GM21390 (cell line): ENCODE results near the gene PHOX2B.
"Not testable (repeated sequence)": the region's sequence is repeated elsewhere in the genome, so short reads cannot be mapped to it uniquely, and the experiment has no call there.

Experiments
- ATAC-seq: cut with Tn5 transposase; IDR thresholded peaks from one replicate; pipeline ENCODE4 v1.9.1; 2021; ENCODE audit not compliant: unreplicated experiment

The PHOX2B gene

DNA sequence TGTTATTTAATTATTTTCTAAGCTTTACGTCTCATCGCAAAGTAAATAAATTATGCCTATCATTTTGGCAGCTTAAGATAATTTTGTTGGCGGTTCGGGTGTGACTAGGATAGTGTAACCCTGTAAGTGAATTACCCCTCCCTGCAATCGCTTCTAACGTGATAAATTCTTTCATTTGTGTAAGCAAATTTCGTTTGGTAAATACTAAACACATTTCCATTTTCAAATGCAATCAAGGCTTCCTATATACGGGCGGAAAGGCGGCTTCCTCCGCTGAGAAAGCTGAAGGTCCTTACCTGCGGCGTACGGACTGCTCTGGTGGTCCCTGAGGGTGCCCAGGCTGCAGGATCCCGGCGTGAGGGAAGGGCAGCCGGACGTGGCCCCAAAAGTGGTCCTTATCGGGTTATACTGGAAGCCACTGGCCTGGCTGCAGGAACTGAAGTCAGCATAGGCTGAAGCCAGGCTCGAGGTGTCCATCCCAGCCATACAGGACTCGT lies 403 bp downstream of the PHOX2B start:
- ATAC-seq: no peak

GRCh38 chr4:41747230-41748055 lies 1.1 kb downstream of the PHOX2B start:
- no peak for ATAC-seq

DNA sequence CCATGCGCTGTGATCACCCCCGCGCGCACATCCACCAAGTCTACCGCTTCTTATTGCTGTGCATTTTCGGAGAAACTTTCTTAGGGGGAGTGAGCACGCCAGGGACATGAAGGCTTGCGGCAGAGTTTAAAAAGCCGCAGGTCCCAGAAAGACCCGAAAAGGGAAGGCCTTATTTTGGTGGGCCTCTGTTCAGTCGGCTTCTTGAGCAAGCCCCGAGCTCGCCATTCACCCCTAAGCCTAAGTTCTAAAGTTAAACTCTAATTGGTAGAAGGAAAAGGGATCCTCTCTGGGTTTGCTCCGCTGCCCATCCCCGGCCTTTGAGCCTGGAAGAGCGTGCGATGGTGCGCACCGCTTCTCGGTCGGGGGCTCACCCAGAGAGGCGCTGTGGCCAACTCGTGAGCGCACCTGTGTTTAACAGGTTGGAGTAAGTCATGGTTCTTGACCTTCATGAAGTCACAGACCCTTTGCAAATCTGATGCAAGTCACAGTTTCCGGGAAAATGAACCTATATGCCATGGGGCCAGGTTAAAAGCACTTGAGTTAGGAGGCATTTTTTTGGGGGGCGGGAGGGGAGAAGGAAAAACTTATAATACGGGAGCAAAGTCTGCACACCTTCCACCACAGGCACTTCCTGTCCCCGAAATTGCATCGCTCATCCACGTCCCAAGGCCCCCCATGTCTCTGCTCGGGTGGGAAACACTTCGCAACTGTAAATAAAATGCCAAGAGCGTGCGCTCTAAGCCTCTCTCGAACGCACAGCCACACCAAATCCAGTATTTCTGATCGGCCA lies 1.9 kb downstream of the PHOX2B start:
- no peak for ATAC-seq

GRCh38 chr4:41746025-41746439 lies 2.5 kb downstream of the PHOX2B start:
- no peak for ATAC-seq

DNA sequence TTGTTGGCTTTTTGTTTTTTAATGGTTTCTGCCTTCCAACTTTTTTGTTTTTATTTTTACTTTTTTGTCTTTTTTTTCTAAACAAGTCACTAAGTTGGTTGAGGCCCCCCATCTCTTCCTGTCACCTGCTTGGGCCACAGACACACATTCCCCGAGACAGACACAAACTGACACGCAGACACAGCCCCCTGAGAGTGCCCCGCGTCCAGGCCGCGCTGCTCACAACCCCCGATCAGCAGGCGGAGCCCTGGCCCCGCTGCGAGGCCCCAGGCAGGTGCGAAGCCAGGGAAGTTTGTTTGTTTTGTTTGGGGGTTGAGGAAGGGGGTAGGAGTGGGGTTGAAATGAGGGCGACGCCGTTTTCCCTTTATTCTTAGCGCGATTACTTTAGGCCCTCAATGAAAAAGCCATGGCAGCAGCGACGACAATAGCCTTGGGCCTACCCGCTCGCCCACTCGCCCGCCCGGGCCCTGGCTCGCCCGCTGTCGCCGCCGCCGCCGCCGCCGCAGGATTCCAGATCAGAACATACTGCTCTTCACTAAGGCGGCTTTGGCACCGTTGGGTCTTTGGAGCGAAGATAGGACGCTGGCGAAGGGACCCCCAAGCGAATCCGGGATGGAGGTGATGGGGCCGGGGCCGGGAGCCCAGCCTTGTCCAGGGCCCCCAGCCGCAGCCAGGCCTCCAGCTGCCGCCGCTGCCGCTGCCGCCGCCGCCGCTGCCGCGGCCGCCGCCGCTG lies 3.1 kb downstream of the PHOX2B start:
- no peak for ATAC-seq

- no peak for ATAC-seq
Measured at GRCh38 chr4:41744572-41745291, 3.8 kb downstream of the PHOX2B start.

GRCh38 chr4:41741354-41741753 lies 7.2 kb downstream of the PHOX2B start:
- ATAC-seq: no peak

DNA sequence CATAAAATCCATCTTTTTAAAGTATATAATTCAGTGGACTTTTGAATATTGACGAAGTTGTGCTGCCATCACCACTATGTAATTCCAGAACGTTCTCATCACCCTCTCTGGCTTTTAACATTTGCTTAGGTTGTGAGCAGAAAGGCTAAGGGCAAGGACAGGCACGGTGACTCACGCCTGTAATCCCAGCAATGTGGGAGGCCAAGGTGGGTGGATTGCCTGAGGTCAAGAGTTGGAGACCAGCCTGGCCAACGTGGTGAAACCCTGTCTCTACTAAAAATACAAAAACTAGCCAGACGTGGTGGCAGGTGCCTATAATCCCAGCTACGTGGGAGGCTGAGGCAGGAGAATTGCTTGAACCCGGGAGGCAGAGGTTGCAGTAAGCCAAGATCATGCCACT lies 11.0 kb downstream of the PHOX2B start:
- not testable (repeated sequence) for ATAC-seq

- ATAC-seq: no peak
Measured at GRCh38 chr4:41734371-41734770, 14.2 kb downstream of the PHOX2B start.

DNA sequence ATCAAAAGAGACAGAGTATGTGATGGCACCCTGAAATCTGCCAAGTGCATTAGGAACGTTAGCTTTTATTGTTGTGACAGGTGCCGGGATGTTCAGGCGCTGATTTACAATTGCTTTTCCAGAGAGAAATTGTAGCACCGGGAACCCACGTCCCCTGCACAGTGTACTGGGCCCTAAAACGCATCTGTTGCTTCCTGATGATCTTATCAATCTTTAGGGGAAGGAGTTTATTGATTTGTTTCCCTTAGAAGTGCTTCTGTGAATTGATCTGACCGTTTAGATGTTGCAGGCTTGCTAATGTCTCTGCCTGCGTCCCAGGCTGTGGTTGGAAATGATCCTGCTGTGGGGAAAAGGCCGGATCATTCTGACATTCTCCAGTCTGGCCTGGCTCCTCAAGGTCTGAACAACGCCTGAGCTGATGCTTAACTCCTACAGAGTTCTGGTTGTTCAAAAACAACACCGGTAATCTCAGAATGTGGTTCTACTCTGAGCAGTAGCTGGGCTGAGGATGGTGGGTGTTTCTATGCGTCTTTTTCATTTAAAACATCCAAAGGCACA lies 16.9 kb downstream of the PHOX2B start:
- ATAC-seq: no peak

GRCh38 chr4:41728573-41728913 lies 20.0 kb downstream of the PHOX2B start:
- no peak for ATAC-seq

GRCh38 chr4:41727861-41728572 lies 20.5 kb downstream of the PHOX2B start:
- no peak for ATAC-seq

DNA sequence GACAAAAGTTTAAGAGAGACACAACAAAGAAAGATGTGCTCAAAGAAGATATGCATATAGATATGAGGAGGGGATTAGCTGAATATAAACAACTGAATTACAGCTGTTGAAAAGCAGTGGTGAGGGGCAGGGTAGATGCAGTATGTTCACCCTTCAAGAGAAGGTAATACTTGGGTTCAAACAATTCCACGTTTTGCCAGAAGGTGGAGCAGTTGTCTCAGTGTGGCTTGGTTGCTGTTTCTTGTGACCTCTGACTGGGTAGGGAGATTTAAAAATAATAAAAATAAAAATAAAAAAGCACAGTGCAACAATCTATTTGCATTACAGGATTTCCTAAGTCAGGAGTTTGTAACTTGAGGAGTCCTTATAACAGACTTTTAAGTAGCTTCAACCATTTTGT lies 23.3 kb downstream of the PHOX2B start:
- no peak for ATAC-seq

DNA sequence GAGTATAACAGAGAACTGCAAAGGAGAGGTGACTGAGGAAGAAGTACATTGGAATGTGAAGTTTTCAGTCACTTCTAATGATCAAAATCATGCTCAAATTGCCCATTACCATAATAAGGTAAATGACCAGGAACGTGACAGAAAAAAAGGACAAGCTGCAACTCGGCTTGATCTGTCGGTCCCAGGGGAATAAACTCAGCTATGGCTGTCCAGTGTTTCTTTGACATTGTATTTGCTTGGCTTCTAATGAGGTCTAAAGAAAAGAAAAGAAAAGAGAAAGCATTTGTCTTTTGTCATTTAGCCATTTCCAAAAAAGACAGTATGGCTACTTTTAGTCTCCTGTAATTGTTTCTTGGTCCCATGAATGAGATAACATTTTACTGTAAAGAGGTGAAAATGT lies 25.2 kb downstream of the PHOX2B start:
- no peak for ATAC-seq

DNA sequence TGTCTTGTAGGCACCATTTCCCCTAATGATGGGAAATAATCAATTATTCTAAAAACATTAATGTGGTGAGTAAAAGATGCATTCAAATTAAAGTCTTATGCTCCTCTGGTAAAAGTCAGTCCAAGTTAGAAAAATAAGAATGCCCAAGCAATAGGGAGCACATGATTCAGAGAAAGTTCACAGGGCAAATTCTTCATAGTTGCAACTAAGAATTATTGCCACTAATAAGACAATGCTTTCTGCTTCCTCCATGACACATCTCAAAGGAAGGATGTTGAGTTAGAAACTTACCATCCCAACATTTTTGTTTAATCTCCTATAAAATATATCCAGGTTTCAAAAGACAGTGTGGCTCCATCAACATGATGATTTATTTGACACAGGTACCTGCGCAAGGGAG lies 26.3 kb downstream of the PHOX2B start:
- no peak for ATAC-seq

DNA sequence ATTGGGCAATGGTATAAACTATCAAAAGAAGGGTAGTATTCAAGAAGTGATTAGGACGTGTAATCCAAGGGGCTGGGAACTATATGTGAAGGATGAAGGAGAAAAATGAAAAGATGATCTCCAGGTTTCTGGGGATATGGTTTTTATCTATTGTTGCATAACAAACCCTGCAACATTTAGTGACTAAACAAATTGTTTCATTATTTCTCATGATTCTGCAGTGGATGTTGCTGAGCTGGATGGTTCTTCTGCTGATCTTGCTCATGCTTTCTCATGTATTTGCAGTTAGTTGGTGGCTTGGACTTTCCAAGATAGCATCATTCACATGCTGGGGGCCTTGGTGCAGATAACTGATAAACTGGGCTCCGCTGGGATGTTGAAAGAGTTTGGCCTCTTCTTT lies 29.1 kb downstream of the PHOX2B start:
- no peak for ATAC-seq

DNA sequence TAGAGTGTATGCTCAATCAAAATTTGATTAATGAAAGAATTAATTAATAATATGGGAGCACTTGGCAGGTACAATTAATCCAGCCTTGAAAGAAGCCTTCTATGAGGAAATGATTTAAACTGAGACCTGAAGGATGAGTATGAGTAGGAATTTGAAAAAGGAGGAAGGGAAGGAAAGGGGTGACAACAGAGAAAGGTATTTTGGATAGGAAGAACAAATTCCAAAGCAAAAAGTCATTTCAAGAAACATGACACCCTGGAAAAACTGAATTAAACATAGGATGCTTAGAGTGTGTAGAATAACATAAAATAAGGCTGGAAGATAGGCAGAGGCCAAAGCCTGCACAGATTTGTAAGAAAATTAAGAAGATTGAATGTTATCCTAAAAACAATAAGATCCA lies 29.6 kb downstream of the PHOX2B start:
- ATAC-seq: no peak

DNA sequence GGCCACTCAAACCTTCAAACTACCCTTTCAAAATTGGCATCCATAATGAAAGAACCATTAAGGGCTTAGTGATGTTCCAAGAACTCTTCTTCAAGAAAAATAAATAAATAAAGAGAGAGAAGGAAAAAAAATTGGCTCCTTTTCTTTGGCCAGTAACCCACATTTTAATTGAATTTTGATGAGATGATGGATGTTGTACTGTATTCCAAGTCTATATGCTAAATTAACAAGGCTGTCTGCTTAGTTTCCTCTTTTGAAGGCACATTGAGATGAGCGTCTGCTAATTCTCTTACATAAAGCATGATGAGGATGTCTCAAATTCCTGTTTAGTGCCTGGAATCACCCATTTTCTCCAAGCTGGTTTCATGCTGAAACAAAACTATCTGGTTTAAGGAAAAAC lies 33.4 kb downstream of the PHOX2B start:
- ATAC-seq: no peak

DNA sequence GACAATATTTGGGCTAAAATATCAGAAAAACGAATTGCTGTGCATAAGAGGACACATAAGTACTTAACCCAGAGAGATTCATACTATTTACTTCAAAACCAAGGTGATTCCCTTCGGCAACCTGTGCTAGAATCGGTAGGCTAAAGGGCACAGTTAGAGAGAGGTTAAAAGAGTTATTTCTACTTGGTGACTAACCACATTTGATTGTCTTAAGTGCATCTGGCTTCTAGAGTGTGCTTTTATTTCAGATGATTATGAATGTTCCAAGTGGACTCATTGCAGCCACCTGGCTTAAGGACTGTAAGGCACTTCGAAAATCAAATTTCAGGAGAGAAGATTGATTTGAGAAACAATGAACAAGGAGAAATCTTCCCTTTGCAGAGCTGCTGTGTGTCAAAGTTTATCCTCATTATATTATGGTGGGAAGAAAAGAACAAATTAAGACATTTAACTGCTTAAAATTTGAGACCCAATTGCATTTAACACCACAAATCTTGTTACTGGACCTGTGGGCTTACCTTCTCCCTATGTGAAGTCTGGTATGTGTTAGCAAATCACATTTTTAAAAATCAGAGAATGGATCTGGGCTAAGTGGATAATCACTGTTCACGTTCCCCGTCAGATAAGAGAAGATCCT lies 34.0 kb downstream of the PHOX2B start:
- ATAC-seq: no peak

GRCh38 chr4:41713768-41714167 lies 34.8 kb downstream of the PHOX2B start:
- ATAC-seq: no peak
